ENCODE measurements around the gene GSDME. TPM values are rescaled to one million over a fixed set of nuclear protein-coding genes. Genes with fewer than 3 reads are reported as not detected.

GSDME gene
- total RNA-seq, 1 experiment from 2014 or later: 7.6 TPM

- Histone ChIP-seq H3K9me3 (ENCODE audit: control insufficient read depth in 1 of 2, insufficient read depth in 1 of 2, low read depth in 1 of 2, low read length in 2 of 2) (no peaks in the 10 kb centered on the region; a peak in 1 of 4 replicates), H3K27ac (ENCODE audit: low read depth, low read length) (no peak overlapping the region), H3K4me2 (ENCODE audit: low read length) (no peak overlapping the region), H3K4me3 (replicated peaks in 1 of 2; ENCODE audit: low read depth in 1 of 2, low read length in 2 of 2) (no peak overlapping the region), H3K4me1 (ENCODE audit: control insufficient read depth in 1 of 2, insufficient read depth in 2 of 2, low read length in 2 of 2) (peaks cover 8 to 17% of the 10 kb centered on the region in 2 experiments; a peak in 3 of 4 replicates), H3K36me3 (ENCODE audit: control insufficient read depth in 1 of 2, insufficient read depth in 2 of 2, low read length in 2 of 2) (no peaks in the 10 kb centered on the region), H3K27me3 (ENCODE audit: insufficient read depth, low read length) (no peaks in the 10 kb centered on the region), H3K79me2 (ENCODE audit: insufficient read depth, low read length) (no peaks in the 10 kb centered on the region), H3K9ac (ENCODE audit: low read length) (no peak overlapping the region), H3K9me2 (ENCODE audit: insufficient read depth) (no peaks in the 10 kb centered on the region), H2AFZ (ENCODE audit: low read depth, low read length, poor library complexity, severe bottlenecking) (no peak overlapping the region), H4K20me1 (ENCODE audit: insufficient read depth) (no peaks in the 10 kb centered on the region)
- intact Hi-C loops (cut with micrococcal nuclease): no loop called here
- ChIA-PET RAD21 (ENCODE audit: low non-redundant PET in 1 of 2, low total read pairs in 2 of 2, uncharacterized antibody in 2 of 2, unreplicated experiment in 2 of 2) (no interaction called here), POLR2A (no interaction called here), CTCF (no interaction called here)
- DNase-seq (ENCODE audit: low read depth, low spot score): no peak
- no peak for ATAC-seq
- TF ChIP-seq EZH2phosphoT487 (IDR thresholded peaks at IDR 0.05; ENCODE audit: borderline replicate concordance) (no peak), ELF1 (IDR thresholded peaks at IDR 0.05; ENCODE audit: borderline replicate concordance, low read depth) (no peak), EGR1 (IDR thresholded peaks at IDR 0.05; ENCODE audit: low read depth) (no peak), RAD21 (IDR thresholded peaks at IDR 0.05; ENCODE audit: low read depth) (no peak), SP1 (IDR thresholded peaks at IDR 0.05; ENCODE audit: low read depth) (no peak), SRF (IDR thresholded peaks at IDR 0.05; ENCODE audit: low read depth) (no peak)
- no TSS peak for BruUV-seq (replicated peaks)
Observed at GRCh38 chr7:24783698-24784097, 26.4 kb upstream of the GSDME start.

- POLR2A ChIA-PET: no interaction called here
- no peak for TF ChIP-seq RAD21 (IDR thresholded peaks at IDR 0.05; ENCODE audit: low read depth)
- TF ChIP-seq CTCF (IDR thresholded peaks at IDR 0.05 in 2 of 3, conservative IDR thresholded peaks at IDR 0.05 in 1 of 3; ENCODE audit: borderline replicate concordance in 1 of 3, insufficient read depth in 1 of 3, low read depth in 2 of 3, low read length in 2 of 3): no peak
- no peak for TF ChIP-seq JUND (IDR thresholded peaks at IDR 0.05)
- no peak for TF ChIP-seq EZH2 (IDR thresholded peaks at IDR 0.05)
- TF ChIP-seq CEBPB (IDR thresholded peaks at IDR 0.05; ENCODE audit: low read depth): no peak
- no peak for TF ChIP-seq ZBTB33 (IDR thresholded peaks at IDR 0.05; ENCODE audit: extremely low read depth, insufficient replicate concordance, low read length)
- TF ChIP-seq REST (IDR thresholded peaks at IDR 0.05; ENCODE audit: low read depth): no peak
- no peak for TF ChIP-seq ZFX (IDR thresholded peaks at IDR 0.05)
- no peak for TF ChIP-seq YY1 (IDR thresholded peaks at IDR 0.05; ENCODE audit: extremely low read depth, insufficient replicate concordance, low read depth, low read length)
Observed at GRCh38 chr7:24781106-24781505, 23.8 kb upstream of the GSDME start.

More at GRCh38 chr7:24781106-24781505, 23.8 kb upstream of the GSDME start:
- H3K4me2 ChIP-seq (ENCODE audit: low read length): no peak overlapping the region
- no peaks in the 10 kb centered on the region for H3K27me3 ChIP-seq (ENCODE audit: insufficient read depth, low read length)
- H3K27ac ChIP-seq (ENCODE audit: low read depth, low read length): no peak overlapping the region
- ATAC-seq (no peak), DNase-seq (ENCODE audit: low read depth, low spot score) (no peak)
- no peaks in the 10 kb centered on the region; a peak in 1 of 4 replicates for H3K9me3 ChIP-seq (ENCODE audit: control insufficient read depth in 1 of 2, insufficient read depth in 1 of 2, low read depth in 1 of 2, low read length in 2 of 2)
- no peaks in the 10 kb centered on the region for H3K79me2 ChIP-seq (ENCODE audit: insufficient read depth, low read length)
- no peaks in the 10 kb centered on the region for H3K36me3 ChIP-seq (ENCODE audit: control insufficient read depth in 1 of 2, insufficient read depth in 2 of 2, low read length in 2 of 2)
- ChIA-PET RAD21 (ENCODE audit: low non-redundant PET in 1 of 2, low total read pairs in 2 of 2, uncharacterized antibody in 2 of 2, unreplicated experiment in 2 of 2) (no interaction called here), CTCF (no interaction called here)
- H3K9me2 ChIP-seq (ENCODE audit: insufficient read depth): no peaks in the 10 kb centered on the region
- H4K20me1 ChIP-seq (ENCODE audit: insufficient read depth): no peaks in the 10 kb centered on the region
- no peak overlapping the region for H2AFZ ChIP-seq (ENCODE audit: low read depth, low read length, poor library complexity, severe bottlenecking)
- no TSS peak for BruUV-seq (replicated peaks)
- intact Hi-C loops (cut with micrococcal nuclease): no loop called here
- H3K9ac ChIP-seq (ENCODE audit: low read length): no peak overlapping the region
- no peaks in the 10 kb centered on the region for H3K4me1 ChIP-seq (ENCODE audit: control insufficient read depth in 1 of 2, insufficient read depth in 2 of 2, low read length in 2 of 2)
- no peak overlapping the region for H3K4me3 ChIP-seq (replicated peaks in 1 of 2; ENCODE audit: low read depth in 1 of 2, low read length in 2 of 2)
